COLO668 (cell line): ENCODE data around the gene STARD13.

ENCODE experiments used
- DNase-seq: peaks from one replicate; lab custom pipeline; 2025; ENCODE audit not compliant: unreplicated experiment; lab: John Stamatoyannopoulos, UW

Gene STARD13

DNA sequence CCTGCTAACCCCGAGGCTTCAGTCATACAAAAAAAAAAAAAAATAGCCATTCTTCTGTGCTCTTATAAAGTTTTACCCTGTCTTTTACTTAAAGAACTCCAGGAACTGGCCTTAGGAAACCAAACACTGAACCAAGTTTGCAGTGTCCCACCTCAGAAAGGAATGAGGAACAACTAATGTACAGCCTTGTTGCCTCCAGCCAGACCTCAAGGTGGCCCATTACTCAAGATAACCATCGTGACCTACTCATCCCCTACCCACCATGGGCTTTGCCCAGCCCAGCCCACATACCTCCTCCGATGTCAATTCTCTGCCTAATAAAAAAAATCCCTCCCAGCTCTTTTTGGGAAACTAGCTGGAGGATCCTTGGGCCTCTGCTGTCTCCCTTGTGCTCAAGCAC is 133.2 kb downstream of the STARD13 start:
- DNase-seq: no peak

DNA sequence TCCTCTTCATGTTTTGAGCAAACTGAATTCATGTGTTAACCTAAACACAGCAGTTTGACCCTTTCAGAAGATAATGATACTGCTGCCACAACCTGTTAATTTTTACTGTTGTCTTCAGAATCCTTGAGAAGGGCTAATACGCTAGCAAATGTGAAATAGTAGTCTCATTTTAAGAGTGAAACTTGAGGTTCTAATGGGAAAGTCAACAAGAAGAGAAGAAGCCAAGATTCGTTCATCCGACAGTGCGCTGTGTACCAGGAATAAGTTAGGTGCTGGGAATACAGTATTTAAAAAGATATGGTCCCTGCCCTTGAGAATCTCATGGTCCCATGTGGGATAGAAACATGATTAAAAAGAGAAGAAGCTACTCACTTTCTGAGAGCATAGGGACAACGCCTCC is 134.9 kb downstream of the STARD13 start:
- no peak for DNase-seq

DNA sequence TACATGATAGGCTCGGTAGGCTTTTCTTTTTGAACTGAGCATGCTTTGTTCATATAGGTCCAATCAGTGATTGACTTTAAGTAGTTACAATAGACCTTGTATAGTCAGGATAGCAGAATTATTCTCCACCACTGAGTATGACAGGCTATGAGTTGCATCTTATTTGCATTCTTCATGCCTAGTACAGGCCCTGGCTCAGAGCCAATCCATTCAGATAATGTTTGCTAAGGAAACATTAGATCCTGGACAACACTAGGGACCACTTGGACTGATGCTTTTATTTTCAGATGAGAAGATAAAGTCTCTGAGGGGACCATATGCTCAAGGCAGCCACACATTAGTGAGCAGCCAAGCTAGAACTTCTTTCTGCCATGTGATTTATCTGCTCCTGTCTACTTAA is 135.4 kb downstream of the STARD13 start:
- peak; percentile 74 for DNase-seq

DNA sequence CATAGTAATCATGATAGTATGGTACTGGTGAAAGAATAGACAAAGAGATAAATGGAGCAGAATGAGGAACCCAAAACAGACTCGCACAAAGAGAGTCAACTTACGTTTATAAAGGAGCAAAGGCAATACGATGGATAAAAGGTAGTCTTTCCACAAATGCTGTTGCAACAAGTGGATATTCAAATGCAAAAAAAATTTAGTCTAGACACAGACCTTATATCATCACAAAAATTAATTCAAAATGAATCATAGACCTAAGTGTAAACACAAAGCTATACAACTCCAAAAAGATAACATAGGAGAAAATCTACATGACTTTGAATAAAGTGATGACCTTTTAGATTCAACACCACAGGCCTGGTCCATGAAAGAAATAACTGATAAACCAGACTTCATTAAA is 137.7 kb downstream of the STARD13 start:
- DNase-seq: no peak

DNA sequence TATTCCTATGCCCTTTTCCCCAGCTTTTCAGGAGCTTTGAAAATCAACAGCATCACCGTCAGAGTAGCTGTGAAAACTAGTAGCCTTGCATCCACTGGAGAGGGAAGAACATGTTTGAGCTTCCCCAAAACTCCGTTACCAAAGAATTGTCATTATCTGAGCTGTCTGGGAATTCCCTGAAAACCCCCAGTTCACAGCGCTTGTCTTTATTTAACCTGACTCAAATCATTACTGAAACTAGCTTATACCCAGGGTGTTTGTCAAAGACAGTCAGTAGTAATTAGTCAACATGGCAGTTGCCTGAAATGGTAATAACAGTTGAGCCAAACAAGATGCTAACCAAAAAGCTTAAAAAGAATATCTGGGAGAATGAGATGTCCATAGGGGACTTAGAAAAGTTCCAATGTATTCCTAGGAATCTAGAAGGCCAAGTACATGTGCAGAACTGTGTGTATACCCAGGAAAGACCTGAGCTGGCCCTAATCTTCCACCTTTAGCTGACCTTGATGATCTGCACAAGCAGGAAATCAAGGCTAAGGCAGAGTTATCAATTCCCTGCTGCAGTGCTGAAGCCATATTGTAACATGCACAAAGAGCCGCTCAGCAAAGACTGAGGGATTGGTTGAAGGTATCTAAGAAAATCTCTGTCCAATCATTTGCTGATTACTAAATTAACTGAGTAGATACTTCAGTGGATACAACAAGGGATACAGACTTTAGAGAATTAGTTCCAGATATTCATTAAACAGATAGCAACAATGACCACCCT is 138.5 kb downstream of the STARD13 start:
- no peak for DNase-seq

DNA sequence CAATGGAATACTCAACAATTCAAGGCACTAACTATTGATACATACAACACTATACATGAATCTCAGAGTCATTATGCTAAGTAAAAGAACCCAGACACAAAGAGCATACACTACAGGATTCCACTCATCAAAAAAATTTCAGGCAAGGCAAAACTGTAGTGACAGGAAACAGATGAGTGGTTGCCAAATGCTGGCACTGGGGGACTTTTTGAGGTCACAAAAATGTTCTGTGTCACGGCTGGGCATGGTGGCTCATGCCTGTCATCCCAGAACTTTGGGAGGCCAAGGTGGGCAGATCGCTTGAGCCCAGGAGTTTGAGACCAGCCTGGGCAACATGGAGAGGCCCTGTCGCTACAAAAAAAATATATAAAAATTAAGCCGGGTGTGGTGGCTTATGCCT is 139.9 kb downstream of the STARD13 start:
- no peak for DNase-seq

DNA sequence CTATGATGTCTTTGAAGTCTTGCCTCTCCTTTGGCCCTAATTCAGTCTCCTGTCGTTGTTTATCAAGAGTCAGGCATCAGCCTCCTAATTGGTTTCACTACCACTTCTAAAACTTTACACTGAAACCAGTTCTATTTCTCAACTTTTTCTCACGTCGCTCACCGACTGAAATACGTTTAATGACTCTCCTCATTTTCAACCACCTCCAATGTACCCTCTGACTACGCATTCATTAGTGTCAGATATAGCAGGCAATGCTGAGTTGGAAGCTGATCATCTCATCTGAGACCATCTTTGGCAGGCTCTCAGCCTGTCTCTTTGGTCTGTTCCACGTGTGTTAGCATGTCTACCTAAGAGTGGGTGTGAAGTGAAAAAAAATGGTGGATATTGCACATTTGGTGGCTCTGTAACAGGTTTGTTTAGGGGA is 141.2 kb downstream of the STARD13 start:
- DNase-seq: no peak

DNA sequence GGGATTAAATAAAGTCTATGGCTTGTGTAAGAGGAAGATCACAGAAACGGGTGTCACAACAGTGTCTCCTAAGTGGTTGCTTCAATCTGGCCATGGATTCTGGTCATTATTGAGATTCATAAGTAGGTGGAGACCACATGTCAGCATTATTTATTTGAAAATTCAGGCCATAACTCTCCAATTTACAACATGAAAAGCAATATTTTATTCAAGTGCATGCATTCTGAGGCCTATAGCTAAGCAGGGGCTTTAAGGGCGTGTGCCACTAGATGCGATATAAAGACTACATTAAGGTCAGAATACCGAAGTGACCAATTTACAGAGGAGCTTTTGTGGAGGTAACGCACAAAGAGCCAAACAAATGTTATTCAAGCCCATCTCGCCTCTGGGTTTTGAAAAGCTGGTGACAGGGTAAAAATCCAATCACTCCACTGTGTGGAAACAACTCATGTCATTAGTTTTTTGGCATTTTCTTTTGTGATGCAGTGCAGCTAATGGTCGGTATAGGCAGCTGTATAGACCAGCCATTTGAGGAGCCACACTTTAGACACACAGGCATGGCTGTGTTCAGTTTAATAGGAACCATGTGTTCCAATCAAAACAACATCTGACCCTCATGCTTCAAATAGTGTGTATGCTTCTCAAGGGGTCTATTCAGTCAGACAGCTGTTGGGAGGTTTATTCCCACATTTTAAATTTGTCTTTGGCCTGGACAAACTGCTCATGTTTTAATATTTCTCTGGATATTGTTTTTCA is 145.6 kb downstream of the STARD13 start:
- no peak for DNase-seq

DNA sequence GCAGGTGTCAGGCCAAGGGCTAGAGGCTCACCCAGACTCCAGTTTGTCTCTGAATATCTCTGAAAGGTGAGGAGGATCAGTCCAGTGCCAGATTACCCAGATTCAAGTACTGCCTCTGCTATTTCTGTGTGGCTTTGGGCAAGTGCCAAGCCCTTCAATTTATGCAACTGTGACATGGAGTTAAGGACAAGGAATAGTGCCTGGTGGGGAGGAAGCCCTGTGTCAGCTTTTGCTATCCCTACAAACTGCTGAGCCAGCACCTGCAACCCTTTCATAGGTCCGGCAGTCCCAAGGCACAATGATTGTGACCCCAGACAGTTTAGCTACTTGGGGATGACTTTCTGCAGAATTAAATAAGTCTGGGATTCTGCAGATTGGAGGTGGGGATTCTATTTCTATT is 146.4 kb downstream of the STARD13 start:
- DNase-seq: peak; percentile 58

DNA sequence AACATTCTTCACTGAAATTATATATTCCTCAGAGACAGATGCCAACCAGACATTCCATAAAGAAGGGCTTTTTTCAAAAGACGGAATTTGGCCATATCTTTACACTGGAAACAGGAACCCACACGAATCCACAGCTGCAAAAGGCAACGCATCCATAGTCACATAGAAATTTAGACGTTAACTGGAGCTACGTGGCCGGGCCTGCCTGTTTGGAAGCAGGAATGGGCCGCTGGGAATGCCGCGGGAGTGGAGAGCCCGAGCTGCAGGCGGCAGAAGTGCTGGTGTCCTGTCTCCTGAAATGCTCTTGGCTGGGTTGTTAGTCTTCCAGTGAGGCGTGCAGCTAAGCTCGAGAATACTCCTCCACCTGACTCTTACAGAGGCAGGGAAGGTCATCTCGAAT is 147.1 kb downstream of the STARD13 start:
- DNase-seq: no peak

DNA sequence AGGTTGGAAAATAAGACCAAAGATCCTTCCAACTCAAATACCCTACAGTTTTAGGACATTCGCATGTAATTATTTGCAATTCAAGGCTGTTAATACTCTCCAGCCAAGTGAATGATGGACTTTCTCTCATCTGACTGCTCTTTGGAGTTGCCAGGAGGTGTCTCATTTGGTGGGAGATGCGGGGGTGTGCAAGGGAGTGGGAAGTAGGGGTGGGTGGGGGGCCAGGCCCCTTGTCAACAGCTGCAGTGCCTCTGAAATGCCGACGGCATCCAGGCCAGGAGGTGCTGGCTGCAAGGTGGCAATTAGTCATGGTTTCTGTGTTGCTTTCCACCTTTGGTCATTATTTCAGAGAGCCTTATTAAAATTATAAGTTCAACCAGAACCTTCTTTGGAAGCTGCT is 147.8 kb downstream of the STARD13 start:
- DNase-seq: no peak

DNA sequence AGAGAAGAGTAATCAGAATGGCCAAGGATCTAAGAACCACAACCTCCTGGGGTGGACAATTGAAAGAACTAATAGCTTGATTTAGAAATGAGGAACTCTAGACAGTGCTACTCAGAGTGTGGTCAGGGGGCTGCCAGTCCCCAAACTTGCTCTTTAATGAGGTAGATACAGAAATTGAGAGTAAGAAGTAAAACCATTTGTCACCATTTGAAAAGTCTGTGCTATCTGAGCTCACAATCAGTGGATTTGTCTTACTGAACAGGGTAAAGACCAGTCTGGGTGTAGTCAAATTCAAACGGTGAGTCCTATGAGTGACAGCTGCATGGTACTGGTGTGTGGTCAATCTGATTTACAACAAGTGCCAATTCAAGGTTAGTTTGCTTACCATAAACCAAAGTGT is 150.5 kb downstream of the STARD13 start:
- DNase-seq: no peak

DNA sequence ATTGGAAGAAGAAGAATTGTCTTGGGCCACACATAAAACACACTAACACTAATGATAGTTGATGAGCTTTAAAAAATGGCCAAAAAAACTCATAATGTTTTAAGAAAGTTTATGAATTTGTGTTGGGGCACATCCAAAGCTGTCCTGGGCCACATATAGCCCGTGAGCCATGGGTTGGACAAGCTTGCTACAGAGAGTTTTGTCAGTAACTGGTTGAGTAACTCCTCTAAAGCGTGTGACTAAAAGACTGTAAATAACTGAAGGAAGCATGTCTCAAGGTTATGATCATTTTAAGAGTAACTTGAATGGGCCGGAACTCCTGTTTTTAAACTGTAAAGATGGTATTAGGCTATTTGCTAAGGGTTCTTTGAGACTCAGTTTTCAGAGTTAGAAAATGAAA is 151.3 kb downstream of the STARD13 start:
- no peak for DNase-seq

DNA sequence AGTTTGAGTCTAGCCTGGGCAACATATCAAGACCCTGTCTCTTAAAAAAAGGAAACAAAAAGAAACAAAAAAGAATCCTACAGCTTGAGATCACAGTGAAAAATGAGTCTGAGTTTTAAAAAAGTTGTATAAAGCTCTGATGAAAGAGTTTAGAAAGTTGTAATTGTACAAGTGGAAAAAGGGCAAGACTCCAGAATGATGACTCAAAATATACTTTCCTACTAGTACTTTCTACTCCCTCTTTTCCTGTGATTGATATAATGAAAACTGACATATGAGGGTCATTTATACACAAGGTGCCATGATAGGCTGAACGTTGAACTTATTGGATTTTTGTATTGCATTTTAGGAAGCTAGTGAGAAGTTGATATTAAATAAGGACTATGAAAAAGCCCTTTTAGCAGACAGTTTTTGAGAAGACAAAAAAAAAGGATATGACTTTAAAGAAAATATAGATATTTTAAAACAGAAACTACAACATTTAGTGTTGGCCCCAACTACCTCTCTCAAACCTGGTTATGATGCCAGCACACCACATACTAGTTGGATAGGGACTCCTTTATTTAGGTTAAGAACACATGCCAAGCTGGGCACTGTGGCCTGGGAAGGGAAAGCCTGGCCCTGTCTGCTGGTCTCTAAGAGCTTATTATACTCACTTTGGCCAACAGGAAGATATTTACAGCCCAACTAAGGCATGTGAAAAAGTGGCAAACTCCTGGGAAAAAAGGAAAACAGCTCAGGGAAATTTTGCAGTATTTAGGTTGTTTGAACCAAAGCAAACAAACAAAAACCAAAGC is 152.7 kb downstream of the STARD13 start:
- no peak for DNase-seq

DNA sequence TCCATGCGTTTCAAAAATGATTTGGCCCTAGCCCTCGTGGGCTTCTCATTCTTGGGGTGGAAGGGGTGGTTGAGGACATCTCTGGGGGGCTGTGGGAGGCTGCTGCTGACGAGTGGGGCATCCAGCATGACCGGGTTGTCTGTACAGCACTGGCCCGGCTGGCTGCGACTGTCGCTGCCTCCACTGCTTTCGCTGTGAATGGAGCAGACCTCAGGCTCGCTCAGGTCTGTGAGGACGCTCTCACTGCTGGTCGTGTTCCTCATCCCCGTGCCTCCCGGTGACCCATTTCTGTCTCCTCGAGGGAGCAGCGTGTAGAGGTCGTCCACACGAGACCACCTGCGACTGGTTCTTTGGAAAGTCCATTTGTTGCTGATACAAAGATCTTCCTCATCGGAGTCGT is 155.7 kb downstream of the STARD13 start:
- DNase-seq: no peak

DNA sequence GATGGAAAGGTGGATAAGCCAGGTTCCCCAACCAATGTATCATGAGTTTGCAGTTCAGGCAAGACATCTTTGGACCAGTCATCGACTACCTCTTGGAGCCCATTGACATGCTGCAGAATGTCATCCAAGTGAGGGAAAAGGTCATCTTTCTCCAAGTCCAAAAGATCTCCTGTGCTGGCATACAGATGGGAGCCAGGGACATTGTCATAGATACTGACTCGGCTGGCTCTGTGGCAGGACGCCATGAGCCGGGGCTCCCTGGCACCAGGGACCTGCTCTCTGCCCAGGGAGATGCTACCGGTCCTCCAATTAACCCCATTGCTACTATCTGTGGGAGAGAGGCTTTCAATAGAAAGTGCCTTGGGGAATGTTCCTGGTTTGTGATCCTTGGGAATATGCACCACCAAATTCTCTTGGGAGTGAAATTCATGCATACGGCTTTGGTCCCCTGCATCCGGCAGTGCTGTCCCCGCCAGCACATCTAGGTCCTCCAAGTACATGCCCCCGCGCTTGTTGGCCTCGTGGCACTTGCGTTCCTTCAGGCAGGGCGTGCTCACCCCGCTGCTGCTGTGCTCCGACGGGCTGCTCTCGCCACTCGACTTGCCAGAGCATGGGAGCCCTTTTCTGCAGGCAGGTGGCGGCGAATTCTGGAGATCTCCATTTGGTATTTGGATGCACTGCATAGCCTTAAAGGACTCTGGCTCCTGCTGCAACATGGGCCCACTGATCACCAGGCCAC is 156.3 kb downstream of the STARD13 start:
- DNase-seq: no peak

DNA sequence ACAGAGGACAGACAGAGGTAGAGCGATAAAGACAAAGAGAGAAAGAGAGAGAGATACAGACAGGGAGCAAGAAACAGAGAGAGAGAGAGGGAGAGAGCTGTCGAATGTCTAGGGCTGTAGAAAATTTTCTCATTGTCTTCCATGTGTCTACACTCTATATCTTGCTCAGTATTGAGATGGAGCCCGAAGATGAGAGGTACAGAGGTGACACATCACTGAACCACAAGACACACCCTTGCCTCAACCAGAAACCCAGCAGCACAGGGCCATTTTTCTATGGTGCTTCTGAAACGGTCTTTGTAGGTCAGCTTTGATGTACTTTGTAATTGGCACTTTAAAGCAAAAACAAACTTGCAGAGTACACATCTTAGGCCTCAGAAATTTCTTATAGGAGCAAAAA is 157.4 kb downstream of the STARD13 start:
- no peak for DNase-seq

DNA sequence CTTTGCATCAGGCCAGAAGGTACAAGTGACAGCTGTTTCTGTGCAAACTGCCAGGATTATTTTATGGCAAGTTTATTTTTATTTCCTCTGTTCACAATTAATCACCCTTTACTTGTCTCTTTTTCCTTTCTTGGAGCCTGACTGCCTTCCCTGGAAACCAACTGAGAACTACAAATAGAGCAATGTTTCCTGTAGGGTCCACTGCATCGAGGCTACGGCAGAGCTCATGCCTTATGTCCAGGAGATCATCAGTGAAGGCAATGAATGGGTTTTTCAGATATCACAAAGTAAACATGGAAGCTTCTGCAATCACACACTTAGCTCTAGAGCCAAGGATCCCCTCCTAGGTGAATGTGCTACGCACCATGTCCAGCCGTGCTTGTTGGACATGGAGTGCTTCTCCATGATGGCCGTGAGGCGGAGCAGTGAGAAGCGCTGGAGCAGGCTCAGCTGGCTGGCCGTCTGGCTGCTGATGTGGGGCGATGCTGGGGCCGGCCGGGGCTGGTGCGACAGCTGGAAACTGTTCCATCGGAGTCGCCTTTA is 158.5 kb downstream of the STARD13 start:
- no peak for DNase-seq

DNA sequence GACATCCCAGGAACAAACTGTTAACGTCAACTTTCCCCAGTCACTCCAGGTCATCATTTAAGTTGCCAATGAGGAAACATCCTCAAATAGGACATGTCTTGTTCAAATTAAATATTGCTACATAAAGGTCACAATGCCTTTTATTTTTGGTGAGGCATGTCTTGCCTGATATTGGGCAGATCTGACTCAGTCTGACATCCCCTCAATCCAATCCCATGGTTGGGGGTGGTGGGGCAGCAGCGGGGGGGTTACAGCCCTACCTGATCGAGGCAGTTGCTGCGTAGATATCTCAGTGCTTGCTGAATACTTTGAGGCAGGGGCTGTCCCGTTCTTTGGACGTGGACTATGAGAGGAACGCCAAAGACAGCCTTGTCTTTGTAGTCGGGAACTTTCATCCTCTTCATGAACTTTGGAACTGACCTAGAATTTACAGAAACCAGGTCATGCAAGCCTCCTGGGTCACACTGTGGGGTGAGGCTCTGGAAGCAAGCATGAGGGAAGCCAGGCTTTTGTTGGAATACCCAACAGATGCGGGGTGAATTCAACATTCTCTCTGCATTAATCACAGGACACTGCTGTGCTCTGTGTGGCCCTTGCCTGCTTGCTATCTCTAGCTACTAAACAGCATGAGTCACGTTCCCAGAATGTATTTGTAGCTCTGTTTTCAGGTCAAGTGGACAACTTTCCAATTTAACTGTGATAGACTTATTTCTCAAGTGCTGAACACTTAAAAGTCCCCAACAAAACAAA is 159.6 kb downstream of the STARD13 start:
- no peak for DNase-seq
